GM18499 (cell line): Measurements from ENCODE around the gene CDC37L1.

ENCODE experiments used
- ATAC-seq: cut with Tn5 transposase; IDR thresholded peaks from one replicate; pipeline ENCODE4 v1.9.1; 2021; ENCODE audit warnings: moderate number of reproducible peaks; ENCODE audit not compliant: insufficient read depth, unreplicated experiment

The CDC37L1 gene

GRCh38 chr9:4709380-4709779, 30.0 kb downstream of the CDC37L1 start:
- no peak for ATAC-seq

DNA sequence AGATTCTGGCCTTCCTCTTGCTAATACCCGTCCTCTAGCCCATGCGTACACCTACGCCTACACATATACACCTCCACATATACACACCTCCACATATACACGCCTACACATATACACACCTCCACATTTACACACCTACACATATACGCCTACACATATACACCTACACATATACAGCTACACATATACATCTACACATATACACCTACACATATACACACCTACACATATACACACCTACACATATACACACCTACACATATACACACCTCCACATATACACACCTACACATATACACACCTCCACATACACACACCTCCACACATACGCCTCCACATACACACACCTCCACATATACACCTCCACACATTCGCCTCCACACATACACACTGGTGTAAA, 34.5 kb downstream of the CDC37L1 start:
- ATAC-seq, result no peak

DNA sequence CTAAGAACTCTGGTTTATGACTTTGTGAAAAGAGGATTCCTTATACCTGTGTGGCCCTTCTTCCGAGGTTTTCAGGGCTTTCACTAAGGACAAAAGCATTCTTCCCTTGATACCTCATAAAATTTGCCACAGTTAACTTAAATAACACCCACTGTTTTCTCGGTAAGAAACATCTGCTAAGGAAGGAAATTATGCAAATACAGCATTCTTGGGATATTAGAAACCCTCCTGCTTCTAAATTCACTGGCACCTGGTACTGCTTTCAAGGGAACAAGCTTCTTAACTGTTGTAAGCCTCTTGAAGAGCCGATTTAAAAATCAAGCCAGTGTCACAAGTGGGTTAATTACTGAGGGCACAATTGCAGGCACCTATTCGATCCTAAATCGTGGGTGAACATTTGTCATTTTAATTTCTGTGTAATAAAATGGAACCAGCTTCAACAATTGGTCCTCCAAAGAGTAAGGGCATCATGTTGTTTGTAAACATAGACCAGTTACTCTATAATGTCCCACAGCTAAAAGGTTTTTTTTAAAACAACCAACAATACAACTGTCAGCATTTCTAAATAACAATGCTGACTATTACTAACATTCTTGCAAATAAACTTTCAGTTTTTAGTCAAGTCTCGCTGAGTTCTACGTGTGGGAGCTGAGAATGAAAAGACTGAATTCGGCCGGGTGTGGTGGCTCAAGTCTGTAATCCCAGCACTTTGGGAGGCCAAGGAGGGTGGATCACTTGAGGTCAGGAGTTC, 35.1 kb downstream of the CDC37L1 start:
- no peak for ATAC-seq

- no peak for ATAC-seq
Measured at GRCh38 chr9:4716163-4716562, 36.8 kb downstream of the CDC37L1 start.

- no peak for ATAC-seq
Measured at GRCh38 chr9:4717815-4718214, 38.4 kb downstream of the CDC37L1 start.

DNA sequence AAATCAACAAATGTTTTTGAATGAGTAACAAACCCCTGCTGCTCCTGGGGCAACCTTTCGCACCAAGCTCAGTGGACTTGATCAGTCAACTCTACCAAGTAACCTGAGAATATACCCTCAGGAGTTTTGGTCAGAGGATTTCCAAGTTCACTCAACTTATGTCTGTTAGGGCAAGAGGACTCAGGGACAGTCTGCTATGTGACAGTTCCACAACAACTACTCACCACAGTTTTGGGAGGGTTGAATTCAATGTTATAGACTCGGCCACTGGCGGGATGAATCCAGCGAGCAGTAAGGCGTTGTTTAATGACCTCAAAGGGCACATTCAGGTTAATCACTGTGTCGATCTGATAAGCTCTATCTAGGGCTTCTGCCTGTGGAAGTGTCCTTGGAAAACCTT, 39.5 kb downstream of the CDC37L1 start:
- no peak for ATAC-seq

DNA sequence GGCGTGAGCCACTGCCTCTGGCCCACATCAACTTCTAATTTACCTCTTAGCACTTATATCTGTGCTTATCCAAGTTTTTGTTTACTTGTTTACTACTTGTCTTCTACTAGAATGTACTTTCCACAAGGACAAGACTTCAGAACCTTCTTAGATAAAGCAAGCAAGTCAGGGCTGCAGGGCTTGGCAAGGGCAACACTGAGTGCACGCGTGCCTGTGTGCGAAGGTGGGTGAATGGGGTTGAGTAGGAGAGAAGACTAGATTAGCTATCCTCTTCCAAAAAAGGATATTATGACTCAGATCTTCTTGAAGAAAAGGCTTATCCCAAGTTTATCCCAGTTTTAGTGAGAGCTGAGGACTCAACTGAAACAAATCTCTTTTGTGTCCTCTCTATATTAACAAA, 42.4 kb downstream of the CDC37L1 start:
- no peak for ATAC-seq

GRCh38 chr9:4725706-4726442, 46.5 kb downstream of the CDC37L1 start:
- ATAC-seq, result no peak

DNA sequence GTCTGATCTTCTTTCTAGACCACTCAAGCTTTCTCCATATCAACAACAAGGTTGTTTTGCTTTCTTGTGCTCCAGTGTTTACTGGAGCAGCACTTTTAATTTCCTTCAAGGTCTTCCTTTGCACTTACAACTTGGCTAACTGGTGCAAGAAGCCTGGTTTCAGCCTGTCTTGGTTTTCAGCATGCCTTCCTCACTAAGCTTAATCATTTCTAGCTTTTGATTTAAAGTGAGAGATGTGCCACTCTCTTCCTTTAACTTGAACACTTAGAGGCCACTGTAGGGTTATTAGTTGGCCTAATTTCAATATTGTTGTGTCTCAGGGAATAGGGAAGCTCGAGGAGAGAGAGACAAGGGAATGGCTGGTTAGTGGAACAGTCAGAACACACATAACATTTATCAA, 48.2 kb downstream of the CDC37L1 start:
- no peak for ATAC-seq

DNA sequence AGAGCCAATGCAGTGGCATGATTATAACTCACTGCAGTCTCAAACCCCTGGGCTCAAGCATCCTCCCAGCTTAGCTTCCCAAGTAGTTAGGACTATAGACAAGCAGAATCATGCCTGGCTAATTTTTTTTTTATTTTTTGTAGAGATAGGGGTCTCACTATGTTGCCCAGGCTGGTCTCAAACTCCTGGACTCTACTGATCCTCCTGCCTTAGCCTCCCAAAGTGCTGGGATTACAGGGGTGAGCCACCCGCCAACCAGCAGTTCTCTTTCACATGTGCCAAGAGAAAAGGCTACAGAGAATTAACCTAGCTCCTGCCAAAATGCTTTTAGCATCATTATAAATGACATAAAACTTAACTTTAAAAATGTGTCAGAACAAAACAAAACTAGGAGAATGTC, 53.5 kb downstream of the CDC37L1 start:
- no peak for ATAC-seq

GRCh38 chr9:4734150-4734549, 54.8 kb downstream of the CDC37L1 start:
- ATAC-seq, result no peak

GRCh38 chr9:4738866-4739586, 59.7 kb downstream of the CDC37L1 start:
- no peak for ATAC-seq

GRCh38 chr9:4739587-4740387, 60.4 kb downstream of the CDC37L1 start:
- no peak for ATAC-seq

DNA sequence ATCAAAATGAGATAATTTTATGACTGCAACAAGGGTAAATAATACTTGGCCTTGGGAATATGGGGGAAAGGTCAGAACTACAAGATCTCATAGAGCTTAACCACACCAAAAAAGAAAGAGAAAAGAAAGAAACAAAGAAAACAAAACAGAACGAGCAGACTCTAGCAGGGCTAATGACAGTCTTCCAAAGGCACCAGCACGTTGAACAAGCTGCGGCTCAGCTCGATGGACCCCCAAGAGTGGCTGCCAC, 60.9 kb downstream of the CDC37L1 start:
- peak; percentile 2 for ATAC-seq

DNA sequence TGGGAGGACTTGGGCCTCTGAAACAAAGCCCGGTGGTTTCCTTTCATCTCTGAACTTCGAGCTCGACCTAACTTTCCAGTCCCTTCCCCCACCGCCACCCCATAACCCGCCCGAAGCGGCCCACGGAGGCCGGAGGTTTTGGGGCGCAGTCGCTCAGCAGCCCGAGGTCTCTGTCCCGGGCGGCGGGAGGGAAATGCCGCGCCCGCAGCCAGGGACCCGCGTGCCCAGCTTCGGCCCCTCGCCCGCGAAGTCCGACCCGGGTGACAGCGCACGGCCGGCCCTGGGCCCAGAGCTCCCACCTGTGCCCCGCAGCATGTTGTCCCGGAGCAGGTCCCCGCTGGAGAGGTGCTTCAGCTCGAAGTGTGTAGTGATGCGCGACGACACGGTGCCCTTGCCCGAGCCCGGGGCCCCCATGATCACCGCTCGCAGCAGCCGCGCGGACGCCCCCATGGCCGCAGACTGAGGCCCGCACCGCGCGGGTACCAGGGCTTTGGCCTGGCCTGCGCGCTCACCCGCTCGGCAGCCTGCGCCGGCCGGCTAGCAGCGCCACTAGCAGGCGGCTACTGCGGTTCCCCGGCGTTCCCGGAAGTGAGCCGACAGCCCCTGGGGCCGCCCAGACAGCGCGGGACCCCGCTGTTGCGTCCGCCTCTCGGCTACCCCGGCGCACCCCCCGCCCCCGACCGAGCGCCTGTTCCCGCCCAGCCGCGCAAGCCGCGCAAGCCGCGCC, 61.4 kb downstream of the CDC37L1 start, which contains the start of gene AK3:
TSS of gene AK3 (minus strand) at position 565 of the 727 bp plus-strand sequence. CDS start at position 450, 115 bp downstream.
- ATAC-seq, result peak; percentile 62

- ATAC-seq, result no peak
Measured at GRCh38 chr9:4741365-4742089, 62.2 kb downstream of the CDC37L1 start.

- ATAC-seq, result no peak
Measured at GRCh38 chr9:4742246-4742645, 62.9 kb downstream of the CDC37L1 start.

GRCh38 chr9:4743131-4743875, 63.9 kb downstream of the CDC37L1 start:
- no peak for ATAC-seq
